Measurements from ENCODE around the gene PRICKLE2.

Gene PRICKLE2

GRCh38 chr3:64257100-64257755 is 32.0 kb upstream of the PRICKLE2 start:
- H3K27me3 ChIP-seq, result no peaks in the 10 kb centered on the region
- no peaks in the 10 kb centered on the region for H3K36me3 ChIP-seq
- no peaks in the 10 kb centered on the region for H3K4me1 ChIP-seq (ENCODE audit: control insufficient read depth in 1 of 2, insufficient read depth in 1 of 2, low read depth in 1 of 2, low read length in 1 of 2)
- H3K9me3 ChIP-seq, result no peaks in the 10 kb centered on the region
- H3K4me3 ChIP-seq (ENCODE audit: low read depth in 1 of 2, low read length in 1 of 2), result no peak overlapping the region
- H3K27ac ChIP-seq, result no peak overlapping the region
- TF ChIP-seq, protein P1, sequence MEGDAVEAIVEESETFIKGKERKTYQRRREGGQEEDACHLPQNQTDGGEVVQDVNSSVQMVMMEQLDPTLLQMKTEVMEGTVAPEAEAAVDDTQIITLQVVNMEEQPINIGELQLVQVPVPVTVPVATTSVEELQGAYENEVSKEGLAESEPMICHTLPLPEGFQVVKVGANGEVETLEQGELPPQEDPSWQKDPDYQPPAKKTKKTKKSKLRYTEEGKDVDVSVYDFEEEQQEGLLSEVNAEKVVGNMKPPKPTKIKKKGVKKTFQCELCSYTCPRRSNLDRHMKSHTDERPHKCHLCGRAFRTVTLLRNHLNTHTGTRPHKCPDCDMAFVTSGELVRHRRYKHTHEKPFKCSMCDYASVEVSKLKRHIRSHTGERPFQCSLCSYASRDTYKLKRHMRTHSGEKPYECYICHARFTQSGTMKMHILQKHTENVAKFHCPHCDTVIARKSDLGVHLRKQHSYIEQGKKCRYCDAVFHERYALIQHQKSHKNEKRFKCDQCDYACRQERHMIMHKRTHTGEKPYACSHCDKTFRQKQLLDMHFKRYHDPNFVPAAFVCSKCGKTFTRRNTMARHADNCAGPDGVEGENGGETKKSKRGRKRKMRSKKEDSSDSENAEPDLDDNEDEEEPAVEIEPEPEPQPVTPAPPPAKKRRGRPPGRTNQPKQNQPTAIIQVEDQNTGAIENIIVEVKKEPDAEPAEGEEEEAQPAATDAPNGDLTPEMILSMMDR (IDR thresholded peaks at IDR 0.05), result no peak

DNA sequence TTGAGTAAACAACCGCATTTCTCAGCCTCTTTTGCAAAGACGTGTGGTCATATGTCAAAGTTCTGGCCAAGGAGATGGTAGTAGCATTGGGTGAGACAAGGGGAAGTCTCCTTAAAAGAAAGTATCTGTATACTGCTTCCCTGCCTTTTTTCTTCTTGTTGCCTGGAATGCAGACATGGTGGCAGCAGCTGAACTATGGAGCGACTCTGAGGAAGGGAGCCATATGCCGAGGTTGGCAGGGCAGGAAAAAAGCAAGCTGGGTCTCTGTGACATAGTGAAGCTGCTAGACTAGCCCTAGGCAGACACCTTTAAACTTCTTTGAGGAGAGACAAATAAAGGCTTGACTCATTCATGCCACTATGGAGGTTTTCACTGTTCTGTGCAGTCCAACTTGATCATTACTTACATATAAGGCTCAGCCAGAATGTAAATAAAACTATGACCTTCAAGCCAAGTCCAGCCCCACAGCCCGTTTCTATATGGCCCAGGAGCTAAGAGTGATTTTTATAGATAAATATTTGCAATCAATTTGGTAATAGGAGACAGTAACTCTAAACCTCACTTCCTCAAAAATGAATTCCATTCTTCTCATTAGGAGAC is 30.6 kb upstream of the PRICKLE2 start:
- no peaks in the 10 kb centered on the region for H3K36me3 ChIP-seq
- TF ChIP-seq, protein P1 (IDR thresholded peaks at IDR 0.05), result no peak
- H3K27me3 ChIP-seq, result no peaks in the 10 kb centered on the region
- H3K4me3 ChIP-seq (ENCODE audit: low read depth in 1 of 2, low read length in 1 of 2), result no peak overlapping the region
- H3K9me3 ChIP-seq, result no peaks in the 10 kb centered on the region
- H3K4me1 ChIP-seq (ENCODE audit: control insufficient read depth in 1 of 2, insufficient read depth in 1 of 2, low read depth in 1 of 2, low read length in 1 of 2), result no peaks in the 10 kb centered on the region
- H3K27ac ChIP-seq, result no peak overlapping the region

- Histone ChIP-seq H3K27me3 (no peaks in the 10 kb centered on the region), H3K4me3 (ENCODE audit: low read depth in 1 of 2, low read length in 1 of 2) (no peak overlapping the region), H3K4me1 (ENCODE audit: control insufficient read depth in 1 of 2, insufficient read depth in 1 of 2, low read depth in 1 of 2, low read length in 1 of 2) (no peaks in the 10 kb centered on the region), H3K36me3 (no peaks in the 10 kb centered on the region), H3K9me3 (no peaks in the 10 kb centered on the region), H3K27ac (no peak overlapping the region)
- TF ChIP-seq, protein P1 (IDR thresholded peaks at IDR 0.05), result no peak
These were observed 29.2 kb upstream of the PRICKLE2 start for GRCh38 chr3:64254443-64254842.

- no peak overlapping the region for H3K27ac ChIP-seq
- H3K36me3 ChIP-seq, result no peaks in the 10 kb centered on the region
- no peaks in the 10 kb centered on the region for H3K9me3 ChIP-seq
- H3K4me1 ChIP-seq (ENCODE audit: control insufficient read depth in 1 of 2, insufficient read depth in 1 of 2, low read depth in 1 of 2, low read length in 1 of 2), result no peaks in the 10 kb centered on the region
- no peaks in the 10 kb centered on the region for H3K27me3 ChIP-seq
- TF ChIP-seq, protein P1 (IDR thresholded peaks at IDR 0.05), result no peak
- no peak overlapping the region for H3K4me3 ChIP-seq (ENCODE audit: low read depth in 1 of 2, low read length in 1 of 2)
These were observed 28.4 kb upstream of the PRICKLE2 start for GRCh38 chr3:64253689-64254088.

GRCh38 chr3:64251019-64251418 is 25.8 kb upstream of the PRICKLE2 start:
- H3K4me3 ChIP-seq (ENCODE audit: low read depth in 1 of 2, low read length in 1 of 2), result no peak overlapping the region
- H3K36me3 ChIP-seq, result no peaks in the 10 kb centered on the region
- no peaks in the 10 kb centered on the region for H3K27me3 ChIP-seq
- H3K4me1 ChIP-seq (ENCODE audit: control insufficient read depth in 1 of 2, insufficient read depth in 1 of 2, low read depth in 1 of 2, low read length in 1 of 2), result no peaks in the 10 kb centered on the region
- H3K9me3 ChIP-seq, result no peaks in the 10 kb centered on the region
- H3K27ac ChIP-seq, result no peak overlapping the region
- TF ChIP-seq, protein P1 (IDR thresholded peaks at IDR 0.05), result no peak

Data from neutrophil (primary cell).